HG02973 (cell line): ENCODE measurements around the gene BMS1.

Experiments
- ATAC-seq: cut with Tn5 transposase; IDR thresholded peaks from one replicate; pipeline ENCODE4 v1.9.1; 2021; ENCODE audit warnings: moderate library complexity; ENCODE audit not compliant: unreplicated experiment

Gene BMS1

DNA sequence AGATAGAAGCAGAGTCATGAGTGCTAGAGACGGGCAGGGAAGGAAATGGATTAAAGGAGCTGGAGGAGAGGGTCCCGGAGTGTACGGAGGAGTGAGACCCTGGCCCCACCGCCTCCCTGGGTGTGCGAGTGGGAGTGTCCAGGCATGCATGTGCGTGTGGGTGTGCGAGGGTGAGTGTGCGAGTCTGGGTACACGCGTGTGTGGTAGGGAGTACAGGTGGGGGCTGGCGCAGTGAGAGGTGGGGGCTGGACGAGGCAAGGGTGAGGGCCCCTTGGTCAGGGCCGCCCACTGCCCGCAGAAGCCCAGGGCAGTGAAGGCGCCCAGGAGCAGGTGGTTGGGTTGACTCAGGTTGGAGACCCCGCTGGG, 97.6 kb downstream of the BMS1 start:
- ATAC-seq, result no peak

DNA sequence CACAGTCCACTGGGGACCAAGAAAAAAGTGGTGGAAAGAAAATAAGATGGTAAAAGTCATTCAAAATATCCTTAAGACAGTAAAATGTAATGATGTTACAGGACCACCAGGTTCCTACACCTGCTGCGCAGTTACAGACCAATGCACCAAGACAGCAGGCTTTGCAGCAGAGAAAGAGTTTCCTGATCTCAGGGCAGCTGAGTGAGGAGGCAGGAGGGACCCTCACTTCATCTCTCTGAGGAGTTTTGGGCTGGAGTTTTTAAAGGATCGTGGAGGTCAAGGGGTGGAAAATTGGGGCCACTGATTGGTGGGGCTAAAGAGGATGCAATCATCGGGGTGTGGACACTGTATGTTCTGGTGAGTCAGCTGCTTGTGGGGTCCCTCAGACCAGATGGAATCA, 100.0 kb downstream of the BMS1 start:
- ATAC-seq, result no peak
